CD4-positive, alpha-beta T cell (primary cell): ENCODE results near the gene KCNN4. TPM values are rescaled to one million over a fixed set of nuclear protein-coding genes. Genes with fewer than 3 reads are reported as not detected.

Experiments
- ATAC-seq: fragments of 200-7000 bp; cut with Tn5 transposase; one replicate; pipeline ENCODE4 v1.10.0; 2022; ENCODE audit warnings: mild to moderate bottlenecking; ENCODE audit not compliant: poor library complexity
- CTCF ChIA-PET: fragments of 350-600 bp; sonication (Branson Sonifier 250); formaldehyde crosslinking; loops from one replicate; lab custom pipeline; 2021; ENCODE audit warnings: antibody characterized with exemption, inconsistent platforms; lab: Charles Lee
- POLR2A ChIA-PET: fragments of 350-600 bp; sonication (Branson Sonifier 250); formaldehyde crosslinking; loops from one replicate; lab custom pipeline; 2021; ENCODE audit warnings: antibody characterized with exemption, inconsistent platforms; lab: Charles Lee
- DNase-seq, 14 experiments: peaks; one replicate each; pipeline ENCODE4 v3.0.0-alpha.2; 2013 to 2020; ENCODE audit warnings: mixed read lengths in 2 of 14
- H3K27ac ChIP-seq, 2 donors: one replicate each; pipeline versions ENCODE4 v1.5.1 to v1.7.0; 2013; ENCODE audit warnings: low read length in 2 of 2, low read depth in 1 of 2, mild to moderate bottlenecking in 1 of 2
- H3K27me3 ChIP-seq, 2 experiments: 1 replicate in 1 of 2; 2 replicates in 1 of 2; pipeline versions ENCODE4 v1.6.1 to v1.7.0; 2013; ENCODE audit warnings: low read length in 2 of 2, control low read depth in 1 of 2, mild to moderate bottlenecking in 1 of 2, moderate library complexity in 1 of 2; ENCODE audit not compliant: insufficient read depth in 2 of 2, control insufficient read depth in 1 of 2
- H3K36me3 ChIP-seq: one replicate; pipeline ENCODE4 v1.6.1; 2013; ENCODE audit warnings: low read length, control low read depth; ENCODE audit not compliant: insufficient read depth
- H3K4me1 ChIP-seq: one replicate; pipeline ENCODE4 v1.6.1; 2013; ENCODE audit warnings: low read length, control low read depth; ENCODE audit not compliant: insufficient read depth
- H3K4me3 ChIP-seq: one replicate; pipeline ENCODE4 v1.5.1; 2013; ENCODE audit warnings: mild to moderate bottlenecking, low read length, moderate library complexity
- H3K9me3 ChIP-seq, 2 experiments: 1 replicate in 1 of 2; 2 replicates in 1 of 2; pipeline versions ENCODE4 v1.6.1 to v1.7.0; 2013; ENCODE audit warnings: low read length in 2 of 2, mild to moderate bottlenecking in 2 of 2, control low read depth in 1 of 2, moderate library complexity in 1 of 2; ENCODE audit not compliant: control insufficient read depth in 1 of 2, insufficient read depth in 1 of 2
- H3K27ac Mint-ChIP-seq: one replicate; pipeline ENCODE4 v1.8.0; 2020; ENCODE audit warnings: mixed read lengths
- H3K27me3 Mint-ChIP-seq: one replicate; pipeline ENCODE4 v1.8.0; 2021; ENCODE audit warnings: mixed read lengths
- H3K36me3 Mint-ChIP-seq: one replicate; pipeline ENCODE4 v1.8.0; 2021; ENCODE audit warnings: low read depth, mixed read lengths
- H3K4me1 Mint-ChIP-seq: one replicate; pipeline ENCODE4 v1.8.0; 2021; ENCODE audit warnings: low read depth, mixed read lengths
- H3K4me3 Mint-ChIP-seq: one replicate; pipeline ENCODE4 v1.8.0; 2020; ENCODE audit warnings: mild to moderate bottlenecking, mixed read lengths
- H3K9me3 Mint-ChIP-seq: one replicate; pipeline ENCODE4 v1.8.0; 2020; ENCODE audit warnings: mixed read lengths
- intact Hi-C, 2 experiments: fragments of 100-400 bp; cut with DNase I in 1 of 2; cut with micrococcal nuclease in 1 of 2; formaldehyde crosslinking; loops; one replicate each; pipeline versions ENCODE4 v1.15.1 to v1.9.0; 2023 to 2025; cut with DNase I, micrococcal nuclease
- total RNA-seq, 174 experiments: library from RNA in 2 of 174; stranded (reverse) in 2 of 174; gene quantifications; one replicate each; pipeline ENCODE4 v1.2.3 and lab custom pipeline; 2021 to 2026
- TF ChIP-seq, protein P1 (sequence below): fragments of 200-600 bp; IDR thresholded peaks from one replicate; pipeline ENCODE4 v1.8.0; 2022; ENCODE audit warnings: antibody characterized with exemption, mild to moderate bottlenecking

Gene KCNN4
- total RNA-seq, 2 experiments from 2014 or later = 9.7 to 10.4 TPM

DNA sequence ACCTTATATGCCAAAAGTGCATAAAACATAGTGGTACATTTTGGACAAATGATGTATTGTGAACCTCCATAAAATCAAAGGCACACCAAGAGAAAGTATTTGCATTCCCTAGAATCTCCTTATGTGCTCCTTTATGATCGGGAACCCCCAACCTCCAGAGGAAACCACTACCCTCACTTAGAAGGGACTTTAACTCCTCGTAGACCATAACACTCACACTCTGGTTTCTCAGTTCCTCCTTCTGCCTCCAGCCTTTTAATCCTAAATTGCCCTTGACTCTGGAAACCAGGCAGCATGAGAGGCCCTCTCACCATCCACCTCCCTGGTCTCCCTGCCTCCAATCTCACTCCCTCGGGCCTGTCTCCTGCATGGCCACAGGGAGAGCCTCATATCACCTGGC is 9.8 kb upstream of the KCNN4 start:
- DNase-seq (no peak), ATAC-seq (no peak)
- Mint-ChIP-seq H3K36me3 (no peaks in the 10 kb centered on the region), H3K4me1 (no peaks in the 10 kb centered on the region), H3K27ac (no peak overlapping the region), H3K4me3 (no peak overlapping the region), H3K9me3 (no peaks in the 10 kb centered on the region), H3K27me3 (peaks cover 27% of the 10 kb centered on the region)
- Histone ChIP-seq H3K27me3 (peaks cover 6 to 10% of the 10 kb centered on the region in 2 experiments), H3K27ac (no peak overlapping the region), H3K9me3 (no peaks in the 10 kb centered on the region), H3K36me3 (no peaks in the 10 kb centered on the region), H3K4me1 (no peaks in the 10 kb centered on the region), H3K4me3 (no peak overlapping the region)
- TF ChIP-seq, protein P1, sequence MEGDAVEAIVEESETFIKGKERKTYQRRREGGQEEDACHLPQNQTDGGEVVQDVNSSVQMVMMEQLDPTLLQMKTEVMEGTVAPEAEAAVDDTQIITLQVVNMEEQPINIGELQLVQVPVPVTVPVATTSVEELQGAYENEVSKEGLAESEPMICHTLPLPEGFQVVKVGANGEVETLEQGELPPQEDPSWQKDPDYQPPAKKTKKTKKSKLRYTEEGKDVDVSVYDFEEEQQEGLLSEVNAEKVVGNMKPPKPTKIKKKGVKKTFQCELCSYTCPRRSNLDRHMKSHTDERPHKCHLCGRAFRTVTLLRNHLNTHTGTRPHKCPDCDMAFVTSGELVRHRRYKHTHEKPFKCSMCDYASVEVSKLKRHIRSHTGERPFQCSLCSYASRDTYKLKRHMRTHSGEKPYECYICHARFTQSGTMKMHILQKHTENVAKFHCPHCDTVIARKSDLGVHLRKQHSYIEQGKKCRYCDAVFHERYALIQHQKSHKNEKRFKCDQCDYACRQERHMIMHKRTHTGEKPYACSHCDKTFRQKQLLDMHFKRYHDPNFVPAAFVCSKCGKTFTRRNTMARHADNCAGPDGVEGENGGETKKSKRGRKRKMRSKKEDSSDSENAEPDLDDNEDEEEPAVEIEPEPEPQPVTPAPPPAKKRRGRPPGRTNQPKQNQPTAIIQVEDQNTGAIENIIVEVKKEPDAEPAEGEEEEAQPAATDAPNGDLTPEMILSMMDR = no peak
- ChIA-PET POLR2A (no interaction called here), CTCF (no interaction called here)
- intact Hi-C loops = no loop called here

DNA sequence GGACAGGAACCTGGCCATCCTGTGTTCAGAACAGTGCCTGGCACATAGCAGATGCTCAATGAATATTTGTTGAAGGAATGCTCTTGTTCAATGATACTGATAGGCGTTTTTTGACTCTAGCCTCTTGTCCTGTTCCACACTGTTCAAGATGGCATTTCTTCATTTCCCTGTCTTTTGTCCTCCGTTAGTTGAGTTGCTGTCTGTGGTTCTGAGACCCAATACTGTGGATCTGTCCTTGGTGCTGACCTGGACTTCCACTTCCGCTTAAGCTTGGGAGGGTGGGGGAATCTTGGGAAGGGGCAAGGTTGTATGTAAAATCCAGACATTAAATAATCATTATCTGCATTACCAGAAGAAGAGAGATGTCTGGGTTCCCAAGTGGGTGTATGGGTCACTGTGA is 8.3 kb upstream of the KCNN4 start:
- POLR2A ChIA-PET = no interaction called here
- DNase-seq = peak in 3 of 14 experiments; percentile 31 to 65 (median 58)

DNA sequence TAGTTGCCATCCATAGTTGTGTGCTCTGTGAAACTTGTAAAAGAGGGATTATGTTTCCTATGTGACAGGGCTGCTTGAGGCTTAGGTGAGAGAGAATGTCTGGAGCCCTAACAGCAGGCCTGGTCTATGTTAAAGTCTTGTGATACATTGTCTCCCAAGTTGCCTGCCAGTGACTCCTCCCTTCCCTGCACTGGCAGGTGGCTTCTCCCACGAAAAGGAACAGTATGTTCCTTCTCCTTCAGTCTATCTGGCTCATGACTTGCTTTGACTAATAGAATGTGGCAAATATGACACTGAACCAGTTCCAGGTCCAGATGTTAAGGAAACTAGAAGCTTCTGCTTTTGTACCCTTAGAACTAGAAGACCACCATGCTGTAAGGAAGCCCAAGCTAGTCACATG is 5.9 kb upstream of the KCNN4 start:
- Histone ChIP-seq H3K27ac (no peak overlapping the region), H3K27me3 (peaks cover 0 to 2% of the 10 kb centered on the region in 2 experiments), H3K4me3 (no peak overlapping the region), H3K36me3 (no peaks in the 10 kb centered on the region), H3K9me3 (no peaks in the 10 kb centered on the region), H3K4me1 (peaks cover 36% of the 10 kb centered on the region)
- no peak for DNase-seq
- no peak overlapping the region for H3K4me3 Mint-ChIP-seq
- H3K27me3 Mint-ChIP-seq = peaks cover 11% of the 10 kb centered on the region
- H3K9me3 Mint-ChIP-seq = no peaks in the 10 kb centered on the region
- TF ChIP-seq, protein P1 = no peak
- CTCF ChIA-PET = interaction anchor here (0.8 to 2.4 kb wide), 2 partner anchors 19 to 41 kb away, joined by 3 to 10 read pairs; no protein-coding TSS in a partner anchor
- no peak overlapping the region for H3K27ac Mint-ChIP-seq
- no peak for ATAC-seq
- intact Hi-C loops = loop anchor here in 1 of 2 experiments (10.0 kb wide), 2 partner anchors 112 to 232 kb away; partner anchors contain the start of gene PLAUR
- H3K36me3 Mint-ChIP-seq = no peaks in the 10 kb centered on the region
- H3K4me1 Mint-ChIP-seq = peaks cover 33% of the 10 kb centered on the region
- POLR2A ChIA-PET = no interaction called here

More for the DNA sequence above, 8.3 kb upstream of the KCNN4 start:
- Histone ChIP-seq H3K36me3 (no peaks in the 10 kb centered on the region), H3K4me3 (no peak overlapping the region), H3K27me3 (peaks cover 5 to 10% of the 10 kb centered on the region in 2 experiments), H3K4me1 (peaks cover 13% of the 10 kb centered on the region), H3K9me3 (no peaks in the 10 kb centered on the region), H3K27ac (no peak overlapping the region)
- no peak for ATAC-seq
- Mint-ChIP-seq H3K4me1 (peaks cover 14% of the 10 kb centered on the region), H3K9me3 (no peaks in the 10 kb centered on the region), H3K4me3 (no peak overlapping the region), H3K27ac (no peak overlapping the region), H3K36me3 (no peaks in the 10 kb centered on the region), H3K27me3 (peaks cover 22% of the 10 kb centered on the region)
- intact Hi-C loops = loop anchor here in 1 of 2 experiments (10.0 kb wide), 2 partner anchors 114 to 234 kb away; partner anchors contain the start of gene PLAUR
- CTCF ChIA-PET = no interaction called here
- TF ChIP-seq, protein P1 = no peak
